Measurements from ENCODE around the gene ZNF624.
"Not testable (repeated sequence)": the region's sequence is repeated elsewhere in the genome, so short reads cannot be mapped to it uniquely, and the experiment has no call there.

Gene ZNF624

DNA sequence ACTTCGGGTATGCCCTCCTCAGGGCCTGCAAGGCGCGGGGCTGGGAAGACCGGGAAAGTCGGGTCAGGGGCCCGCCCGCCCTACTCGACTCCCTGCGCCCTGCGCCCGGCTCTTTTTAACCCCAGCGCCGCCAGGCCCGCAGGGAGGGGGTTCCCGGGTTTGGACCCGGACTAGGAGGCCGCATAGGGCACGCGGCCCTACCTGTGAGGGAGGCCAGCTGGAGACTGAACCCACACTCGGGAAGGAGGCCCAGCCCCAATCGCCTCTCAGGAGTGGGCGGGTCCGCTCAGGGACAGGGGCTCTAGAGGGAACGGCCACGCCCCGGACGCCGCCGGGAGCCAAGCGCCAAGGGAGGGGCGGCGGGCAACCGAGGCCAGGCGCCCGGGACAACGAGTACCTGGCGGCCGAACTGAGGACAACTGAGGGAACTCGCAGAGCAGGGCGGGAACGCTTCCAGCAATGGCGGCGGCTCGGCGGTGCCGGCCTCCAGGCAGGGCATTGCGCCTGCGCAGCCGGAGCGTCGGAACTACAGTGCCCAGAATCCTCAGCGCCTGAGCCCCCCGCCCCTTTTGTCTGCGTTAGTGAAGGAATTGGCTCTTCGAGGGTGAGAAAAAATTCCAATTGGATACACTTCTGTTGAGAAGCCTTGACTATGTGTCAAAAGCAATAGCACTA is at the start of gene ZNF624:
Gene ZNF624, minus strand, starts transcription at position 484 of the 675 bp plus-strand sequence.
- in situ Hi-C loops (cut with MboI; ENCODE audit: low sequenced_read_pairs), result no loop called here

- in situ Hi-C loops (cut with MboI; ENCODE audit: low sequenced_read_pairs), result not testable (repeated sequence)
Measured at GRCh38 chr17:16697603-16698002, 44.0 kb upstream of the ZNF624 start.

DNA sequence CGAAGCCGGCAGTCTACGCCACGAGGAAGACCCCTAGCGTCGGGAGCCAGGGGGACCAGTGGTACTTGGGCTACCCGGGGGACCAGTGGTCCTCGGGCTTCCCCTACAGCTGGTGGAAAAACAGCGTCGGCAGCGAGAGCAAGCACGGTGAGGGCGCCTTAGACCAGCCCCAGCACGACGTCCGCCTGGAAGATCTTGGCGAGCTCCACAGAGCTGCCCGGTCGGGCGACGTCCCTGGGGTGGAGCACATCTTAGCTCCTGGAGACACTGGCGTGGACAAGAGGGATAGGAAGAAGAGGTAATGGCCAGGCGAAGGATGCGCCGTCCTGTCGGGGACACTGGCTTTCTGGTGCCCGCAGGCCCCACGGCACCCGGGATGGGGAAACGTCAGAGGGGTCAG is 36.8 kb upstream of the ZNF624 start:
- in situ Hi-C loops (cut with MboI; ENCODE audit: low sequenced_read_pairs), result not testable (repeated sequence)

DNA sequence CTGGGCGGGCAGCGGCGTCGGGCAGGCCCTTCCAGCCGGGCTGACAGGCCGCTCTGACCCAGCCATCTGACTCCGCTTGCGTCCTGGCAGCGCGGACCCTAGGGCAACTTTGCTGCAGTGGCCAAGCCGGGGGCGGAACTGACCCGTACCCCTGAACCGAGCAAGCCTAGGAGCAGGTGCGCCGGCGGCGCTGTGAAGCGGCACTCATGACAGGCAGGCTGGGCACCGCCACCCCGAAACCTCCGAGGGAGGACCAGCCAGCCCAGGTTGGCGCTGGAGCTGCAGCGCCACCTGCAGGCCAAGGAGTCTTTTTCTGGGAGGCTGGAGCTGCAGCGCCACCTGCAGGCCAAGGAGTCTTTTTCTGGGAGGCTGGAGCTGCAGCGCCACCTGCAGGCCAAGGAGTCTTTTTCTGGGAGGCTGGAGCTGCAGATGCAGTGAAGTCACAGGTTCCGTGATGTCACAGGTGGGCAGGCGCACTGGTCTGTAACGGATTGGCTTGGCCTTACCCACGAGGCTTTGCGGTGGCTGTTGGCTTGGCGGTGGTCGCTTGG is 36.2 kb upstream of the ZNF624 start, which contains the start of gene CCDC144A:
Gene CCDC144A, plus strand, starts transcription at position 511 of the 551 bp plus-strand sequence. CDS start 160 bp downstream, outside the sequence.
- in situ Hi-C loops (cut with MboI; ENCODE audit: low sequenced_read_pairs), result not testable (repeated sequence)

DNA sequence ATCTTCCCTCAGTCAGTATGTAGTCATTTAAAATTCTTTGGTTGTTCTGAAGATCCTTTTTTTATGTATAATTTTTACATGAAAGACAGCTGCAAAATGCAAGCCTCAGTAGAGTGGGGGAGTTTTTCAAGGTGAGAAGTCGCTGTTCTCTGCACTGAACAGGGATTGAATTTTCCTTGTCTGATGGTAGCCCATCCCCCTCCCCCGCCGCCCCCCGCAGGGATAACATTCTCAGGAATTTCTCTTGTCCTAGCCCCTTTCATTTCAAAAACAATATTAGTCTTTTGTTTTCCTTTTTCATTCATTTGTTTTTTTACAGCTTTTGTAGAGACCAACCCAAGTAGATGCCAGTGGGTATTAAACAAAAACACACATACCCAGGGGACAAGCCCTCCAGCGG is 33.5 kb upstream of the ZNF624 start:
- in situ Hi-C loops (cut with MboI; ENCODE audit: low sequenced_read_pairs), result not testable (repeated sequence)

GRCh38 chr17:16686019-16686418 is 32.4 kb upstream of the ZNF624 start:
- in situ Hi-C loops (cut with MboI; ENCODE audit: low sequenced_read_pairs), result not testable (repeated sequence)

DNA sequence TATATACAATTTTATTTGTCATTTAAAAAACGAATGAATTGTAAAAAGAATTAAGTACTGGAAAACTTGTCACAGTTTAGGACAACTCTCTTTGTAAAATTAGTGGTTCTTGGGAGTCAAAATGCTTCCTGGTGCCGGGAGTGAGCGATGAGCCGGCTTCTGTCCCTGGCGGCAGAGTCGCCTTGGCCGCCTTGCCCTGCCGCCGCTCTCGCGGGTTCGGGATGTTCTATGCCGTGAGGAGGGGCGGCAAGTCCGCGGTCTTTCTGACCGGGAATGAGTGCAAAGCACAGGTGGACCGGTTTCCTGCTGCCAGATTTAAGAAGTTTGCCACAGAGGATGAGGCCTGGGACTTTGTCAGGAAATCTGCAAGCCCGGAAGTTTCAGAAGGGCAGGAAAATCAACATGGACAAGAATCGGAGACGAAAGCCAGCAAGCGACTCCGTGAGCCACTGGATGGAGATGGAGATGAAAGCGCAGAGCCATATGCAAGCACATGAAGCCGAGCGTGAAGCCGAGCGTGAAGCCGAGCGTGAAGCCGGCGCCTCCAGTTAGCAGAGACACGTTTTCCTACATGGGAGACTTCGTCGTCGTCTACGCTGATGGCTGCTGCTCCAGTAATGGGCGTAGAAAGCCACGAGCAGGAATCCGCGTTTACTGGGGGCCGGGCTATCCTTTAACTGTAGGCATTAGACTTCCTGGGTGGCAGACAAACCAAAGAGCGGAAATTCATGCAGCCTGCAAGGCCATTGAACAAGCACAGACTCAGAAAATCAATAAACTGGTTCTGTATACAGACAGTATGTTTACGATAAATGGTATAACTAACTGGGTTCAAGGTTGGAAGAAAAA is 29.9 kb upstream of the ZNF624 start:
- in situ Hi-C loops (cut with MboI; ENCODE audit: low sequenced_read_pairs), result not testable (repeated sequence)

- in situ Hi-C loops (cut with MboI; ENCODE audit: low sequenced_read_pairs), result no loop called here
Measured at GRCh38 chr17:16676676-16677268, 23.1 kb upstream of the ZNF624 start.

GRCh38 chr17:16666907-16667636 is 13.4 kb upstream of the ZNF624 start:
- in situ Hi-C loops (cut with MboI; ENCODE audit: low sequenced_read_pairs), result not testable (repeated sequence)

- in situ Hi-C loops (cut with MboI; ENCODE audit: low sequenced_read_pairs), result not testable (repeated sequence)
Measured at GRCh38 chr17:16666553-16666906, 12.9 kb upstream of the ZNF624 start.

DNA sequence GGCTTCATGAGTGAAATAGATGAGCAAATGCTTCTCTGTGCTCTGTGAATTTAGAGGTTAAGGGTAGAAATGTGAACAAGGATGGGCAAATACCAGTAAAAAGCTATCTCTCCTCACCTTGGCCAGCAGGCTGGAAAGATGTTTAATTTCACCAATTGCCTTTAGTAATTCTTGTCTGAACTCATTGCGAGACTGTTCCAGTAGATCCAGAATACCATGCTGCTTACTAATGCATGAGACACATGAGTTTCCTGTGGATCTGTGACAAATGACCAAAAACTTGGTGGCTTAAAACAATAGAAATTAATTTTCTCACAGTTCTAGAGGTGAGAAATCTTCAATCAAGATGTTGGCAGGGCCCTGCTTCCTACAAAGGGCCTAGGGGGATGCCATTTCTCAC is 9.3 kb upstream of the ZNF624 start:
- in situ Hi-C loops (cut with MboI; ENCODE audit: low sequenced_read_pairs), result no loop called here

DNA sequence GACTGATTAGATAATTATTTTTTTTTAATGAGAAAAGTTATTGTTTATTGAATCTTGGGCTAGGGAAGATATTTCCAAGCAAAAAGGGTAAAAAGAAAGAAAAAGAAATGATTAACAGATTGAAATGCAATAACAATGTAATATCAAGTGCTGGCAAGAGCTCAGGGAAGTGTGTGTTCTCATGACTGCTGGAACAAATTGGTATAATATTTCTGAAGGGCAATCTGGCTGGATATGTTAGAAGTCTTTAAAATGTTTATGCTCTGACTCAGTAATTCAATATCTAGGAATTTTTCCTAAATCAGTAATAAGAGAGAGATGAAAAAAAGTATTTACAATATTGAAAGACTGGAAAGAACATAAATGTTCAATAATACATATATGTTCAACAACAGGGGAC is 7.6 kb upstream of the ZNF624 start:
- in situ Hi-C loops (cut with MboI; ENCODE audit: low sequenced_read_pairs), result no loop called here

GRCh38 chr17:16652847-16653366 is 743 bp downstream of the ZNF624 start:
- in situ Hi-C loops (cut with MboI; ENCODE audit: low sequenced_read_pairs), result no loop called here

- in situ Hi-C loops (cut with MboI; ENCODE audit: low sequenced_read_pairs), result no loop called here
Measured at GRCh38 chr17:16652252-16652651, 1.4 kb downstream of the ZNF624 start.

GRCh38 chr17:16649585-16649984 is 4.1 kb downstream of the ZNF624 start:
- in situ Hi-C loops (cut with MboI; ENCODE audit: low sequenced_read_pairs), result no loop called here

DNA sequence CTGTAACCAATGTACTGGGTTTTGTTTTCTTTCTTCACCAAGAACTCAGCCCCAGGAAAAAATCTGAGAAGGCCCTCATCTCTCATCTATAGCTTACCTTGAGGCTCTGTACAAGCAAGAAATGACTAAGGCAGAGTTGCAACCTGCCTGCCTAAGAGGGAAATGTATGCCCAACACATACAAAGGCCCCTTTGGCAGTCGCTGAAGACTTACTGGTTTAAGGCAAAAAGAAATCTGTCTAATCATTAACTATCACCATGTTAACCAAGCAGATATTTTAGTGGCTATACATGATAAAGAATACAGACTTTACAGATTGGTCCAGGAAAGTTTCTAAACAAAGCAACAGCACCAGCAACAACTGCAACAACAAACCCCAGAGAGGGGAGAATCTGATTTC is 14.2 kb downstream of the ZNF624 start:
- in situ Hi-C loops (cut with MboI; ENCODE audit: low sequenced_read_pairs), result no loop called here

DNA sequence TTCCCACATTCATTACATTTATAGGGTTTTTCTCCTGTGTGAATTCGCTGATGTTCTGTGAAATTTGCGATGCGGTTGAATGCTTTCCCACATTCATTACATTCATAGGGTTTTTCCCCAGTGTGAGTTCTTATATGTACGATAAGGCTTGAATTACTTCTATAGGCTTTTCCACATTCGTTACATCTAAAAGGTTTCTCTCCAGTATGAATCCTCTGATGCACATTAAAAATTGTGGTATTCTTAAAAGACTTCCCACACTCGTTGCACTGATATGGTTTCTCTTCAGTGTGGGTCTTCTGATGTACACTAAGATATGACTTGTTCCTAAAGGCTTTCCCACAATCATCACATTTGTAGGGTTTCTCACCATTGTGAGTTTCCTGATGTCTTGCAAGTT is 30.4 kb downstream of the ZNF624 start:
- in situ Hi-C loops (cut with MboI; ENCODE audit: low sequenced_read_pairs), result no loop called here

DNA sequence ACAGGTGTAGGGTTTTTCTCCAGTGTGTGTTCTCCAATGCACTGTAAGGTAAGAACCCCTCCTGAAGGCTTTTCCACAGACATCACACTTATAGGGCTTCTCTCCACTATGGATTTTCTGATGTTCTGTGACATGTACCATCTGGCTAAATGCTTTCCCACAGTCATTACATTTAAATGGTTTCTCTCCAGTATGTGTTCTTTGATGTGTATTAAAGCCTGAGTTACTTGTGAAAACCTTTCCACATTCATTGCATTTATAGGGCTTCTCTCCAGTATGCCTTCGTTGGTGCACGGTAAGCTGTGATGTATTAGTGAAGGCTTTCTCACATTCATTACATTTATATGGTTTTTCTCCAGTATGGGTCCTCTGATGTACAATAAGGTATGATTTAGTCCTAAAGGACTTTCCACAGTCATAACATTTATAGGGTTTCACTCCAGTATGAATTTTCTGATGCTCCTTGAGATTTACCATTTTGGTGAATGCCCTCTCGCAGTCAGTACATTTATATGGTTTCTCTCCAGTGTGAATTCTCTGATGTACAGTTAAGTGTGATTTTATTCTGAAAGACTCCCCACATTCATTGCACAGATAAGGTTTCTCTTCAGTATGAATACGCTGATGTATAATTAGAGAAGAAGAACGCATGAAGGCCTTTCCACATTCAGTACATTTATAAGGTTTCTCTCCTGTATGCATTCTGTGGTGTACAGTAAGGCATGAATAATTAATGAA is 30.9 kb downstream of the ZNF624 start:
- in situ Hi-C loops (cut with MboI; ENCODE audit: low sequenced_read_pairs), result no loop called here

- in situ Hi-C loops (cut with MboI; ENCODE audit: low sequenced_read_pairs), result no loop called here
Measured at GRCh38 chr17:16617481-16618060, 36.1 kb downstream of the ZNF624 start.

- in situ Hi-C loops (cut with MboI; ENCODE audit: low sequenced_read_pairs), result no loop called here
Measured at GRCh38 chr17:16599537-16599936, 54.1 kb downstream of the ZNF624 start.
